Femur (tissue), 1 donor: ENCODE results near the gene MRPL20.
"Not testable (repeated sequence)": the region's sequence is repeated elsewhere in the genome, so short reads cannot be mapped to it uniquely, and the experiment has no call there.

Experiments
- DNase-seq: peaks from one replicate; pipeline ENCODE4 v3.0.0-alpha.2; 2017

Gene MRPL20

DNA sequence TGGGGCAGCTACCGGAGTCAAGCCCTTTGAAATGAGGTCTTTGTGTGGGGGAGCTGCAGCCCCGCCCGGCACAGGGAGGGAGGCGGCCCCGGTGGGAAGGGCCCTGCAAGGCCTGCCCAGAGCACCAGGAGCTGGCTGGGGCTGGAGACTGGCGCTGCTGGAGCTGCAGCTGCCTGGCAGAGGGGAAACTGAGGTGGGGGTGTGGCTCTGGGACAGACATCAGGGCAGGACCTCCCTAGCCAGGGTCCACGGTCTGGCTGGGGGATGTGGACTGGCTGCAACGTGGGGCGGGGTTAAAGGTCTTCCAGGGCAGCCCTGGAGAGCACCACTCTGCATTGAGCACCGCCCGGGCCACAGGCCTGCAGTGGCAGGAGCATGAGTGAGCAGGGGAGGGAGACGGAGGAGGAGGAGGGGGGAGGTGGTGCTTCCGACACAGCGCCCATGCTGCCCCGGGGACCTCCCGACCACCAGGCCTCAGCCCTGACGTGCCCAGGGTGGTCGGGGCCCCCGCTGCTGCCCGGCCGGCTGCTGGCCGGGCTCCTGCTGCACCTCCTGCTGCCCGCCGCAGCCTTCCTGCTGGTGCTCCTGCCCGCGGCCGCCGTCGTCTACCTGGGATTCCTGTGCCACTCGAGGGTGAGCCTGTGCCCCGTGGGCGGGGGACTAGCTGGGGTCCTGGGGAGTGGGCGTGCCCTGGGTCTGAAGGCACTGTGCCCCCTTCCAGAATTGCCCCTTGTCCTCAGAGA, 18.8 kb upstream of the MRPL20 start:
- peak; percentile 25 for DNase-seq

DNA sequence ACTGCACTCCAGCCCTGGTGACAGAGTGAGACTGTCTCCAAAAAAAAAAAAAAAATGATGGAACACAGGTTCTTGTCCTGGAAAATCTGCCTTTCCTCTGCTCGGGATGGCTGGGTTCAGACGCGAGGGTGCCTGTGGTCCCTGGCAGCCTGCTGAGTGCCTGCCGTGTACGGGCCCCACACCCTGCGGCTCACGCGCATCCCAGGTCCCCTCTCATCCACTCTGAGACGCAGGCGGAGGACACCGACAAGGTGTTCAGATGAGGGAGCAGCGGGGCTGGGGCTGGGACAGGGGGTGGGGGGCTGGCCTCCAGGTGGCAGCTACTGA, 18.3 kb upstream of the MRPL20 start:
- DNase-seq = no peak

DNA sequence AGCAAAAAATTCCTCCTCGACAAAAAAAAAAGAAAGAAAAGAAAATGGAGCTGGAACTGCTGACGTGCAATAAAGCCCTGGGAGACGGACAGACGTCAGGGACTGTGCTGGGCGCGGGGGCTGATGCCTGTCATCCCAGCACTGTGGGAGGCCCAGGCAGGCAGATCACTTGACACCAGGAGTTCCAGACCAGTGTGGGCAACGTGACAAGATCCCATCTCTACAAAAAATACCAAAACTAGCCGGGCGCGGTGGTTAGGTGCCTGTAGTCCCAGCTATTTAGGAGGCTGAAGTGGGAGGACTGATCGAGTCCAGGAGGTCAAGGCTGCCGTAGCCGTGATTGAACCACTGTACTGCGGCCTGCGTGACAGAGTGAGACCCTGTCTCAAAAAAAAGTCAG, 17.6 kb upstream of the MRPL20 start:
- no peak for DNase-seq

DNA sequence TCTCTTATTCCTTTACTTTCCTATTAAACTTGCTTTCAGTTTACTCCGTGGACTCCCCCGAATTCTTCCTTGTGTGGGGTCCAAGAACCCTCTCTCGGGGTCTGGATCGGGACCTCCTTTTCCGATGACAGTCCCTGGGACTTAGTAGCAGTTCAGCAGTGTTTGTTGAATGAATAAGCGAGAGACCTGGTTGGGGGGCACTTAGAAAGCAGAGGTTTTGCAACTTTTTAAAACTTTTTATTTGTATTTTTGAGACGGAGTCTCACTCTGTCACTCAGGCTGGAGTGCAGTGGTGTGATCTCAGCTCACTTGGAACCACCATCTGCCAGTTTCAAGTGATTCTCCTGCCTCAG, 16.1 kb upstream of the MRPL20 start:
- DNase-seq = no peak

GRCh38 chr1:1422465-1423244, 15.6 kb upstream of the MRPL20 start:
- DNase-seq = peak; percentile 45

DNA sequence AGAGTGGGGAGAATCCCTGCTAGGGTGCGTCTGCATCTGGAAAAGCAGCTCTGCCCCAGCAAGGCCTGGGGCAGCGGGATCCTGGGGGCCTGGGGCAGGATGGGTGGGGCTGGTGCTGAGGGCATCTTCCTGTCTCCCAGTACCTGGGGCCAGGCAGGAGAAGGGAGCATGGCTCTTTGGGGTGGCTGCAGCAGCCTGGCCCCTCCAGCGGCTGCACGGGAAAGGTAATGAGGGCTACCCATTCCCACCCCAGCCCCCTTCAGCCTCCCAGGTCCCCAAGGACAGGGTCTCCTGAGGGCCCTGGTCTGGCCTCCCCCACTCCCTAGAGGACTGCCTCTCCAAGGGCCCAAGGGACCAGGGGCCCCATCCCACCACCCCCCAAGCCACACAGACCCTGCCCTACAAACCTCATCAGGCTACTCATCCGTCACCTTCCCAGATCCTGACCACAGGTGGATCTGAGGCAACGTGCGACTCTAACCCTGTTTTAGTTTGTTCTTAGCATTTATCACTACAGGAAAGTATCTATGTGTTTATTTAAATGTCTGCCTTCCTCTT, 14.9 kb upstream of the MRPL20 start:
- no peak for DNase-seq

DNA sequence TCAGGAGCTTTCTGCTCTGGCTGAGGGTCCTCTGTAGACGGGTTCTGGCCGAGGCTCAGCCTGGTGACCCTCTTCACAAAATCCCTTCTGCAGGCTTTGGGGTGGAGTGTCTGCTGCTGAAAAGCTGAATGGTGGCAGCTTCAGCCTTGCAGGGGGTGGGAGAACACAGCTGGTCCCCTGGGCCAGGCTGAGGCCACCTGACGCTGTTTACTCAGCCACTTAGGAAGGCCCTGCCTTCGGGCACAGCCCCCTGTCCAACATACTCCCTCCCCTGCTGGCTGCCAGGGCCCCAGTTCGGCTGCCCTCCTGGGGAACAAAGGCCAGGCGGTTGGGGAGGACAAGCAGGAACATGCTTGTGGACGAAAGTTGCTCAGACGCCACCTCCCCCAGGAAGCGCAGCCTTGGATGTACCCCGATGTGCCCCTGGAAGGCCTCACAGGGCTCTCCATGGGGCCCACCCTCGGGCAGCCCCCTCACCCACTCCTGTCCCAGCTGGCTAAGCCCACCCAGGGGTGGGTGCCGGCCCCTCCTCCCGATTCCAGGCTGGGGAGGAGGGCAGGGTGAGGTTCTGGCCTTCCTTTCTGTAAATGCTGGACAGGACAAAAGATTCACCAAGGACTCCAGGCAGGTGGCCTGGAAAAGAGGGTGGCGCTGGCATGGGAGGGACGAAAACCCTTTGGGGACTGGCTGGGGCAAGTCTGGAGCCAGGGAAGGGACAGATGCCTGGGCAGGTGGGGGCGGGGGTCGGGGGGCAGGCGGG, 14.2 kb upstream of the MRPL20 start, which contains the start of gene ANKRD65:
Gene ANKRD65 (minus strand): TSS at position 130 of the 760 bp plus-strand sequence. CDS start 271 bp downstream, outside the sequence.
- DNase-seq = no peak

DNA sequence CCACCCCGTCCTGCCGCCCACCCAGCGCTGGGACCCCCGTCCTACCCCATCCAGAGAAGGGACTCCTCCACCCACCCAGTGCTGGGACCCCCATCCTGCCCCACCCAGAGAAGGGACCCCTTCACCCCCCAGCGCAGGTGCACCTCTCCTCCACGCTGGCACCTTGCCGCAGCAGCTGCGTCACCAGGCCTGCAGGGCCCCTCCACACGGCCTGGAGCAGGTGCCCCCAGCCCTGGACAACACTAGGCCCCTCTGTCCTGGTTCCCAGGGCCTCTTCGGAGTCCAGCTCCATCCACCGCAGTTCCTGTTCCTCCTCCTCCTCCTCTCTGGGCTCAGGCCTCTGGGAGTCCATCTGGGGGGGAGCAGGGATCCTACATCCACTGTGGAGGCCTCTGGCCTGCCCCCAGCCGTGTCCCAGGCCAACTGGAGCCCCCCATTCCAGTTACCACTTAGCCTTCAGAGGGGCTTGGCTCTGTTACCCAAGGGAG, 13.6 kb upstream of the MRPL20 start:
- peak; percentile 28 for DNase-seq

DNA sequence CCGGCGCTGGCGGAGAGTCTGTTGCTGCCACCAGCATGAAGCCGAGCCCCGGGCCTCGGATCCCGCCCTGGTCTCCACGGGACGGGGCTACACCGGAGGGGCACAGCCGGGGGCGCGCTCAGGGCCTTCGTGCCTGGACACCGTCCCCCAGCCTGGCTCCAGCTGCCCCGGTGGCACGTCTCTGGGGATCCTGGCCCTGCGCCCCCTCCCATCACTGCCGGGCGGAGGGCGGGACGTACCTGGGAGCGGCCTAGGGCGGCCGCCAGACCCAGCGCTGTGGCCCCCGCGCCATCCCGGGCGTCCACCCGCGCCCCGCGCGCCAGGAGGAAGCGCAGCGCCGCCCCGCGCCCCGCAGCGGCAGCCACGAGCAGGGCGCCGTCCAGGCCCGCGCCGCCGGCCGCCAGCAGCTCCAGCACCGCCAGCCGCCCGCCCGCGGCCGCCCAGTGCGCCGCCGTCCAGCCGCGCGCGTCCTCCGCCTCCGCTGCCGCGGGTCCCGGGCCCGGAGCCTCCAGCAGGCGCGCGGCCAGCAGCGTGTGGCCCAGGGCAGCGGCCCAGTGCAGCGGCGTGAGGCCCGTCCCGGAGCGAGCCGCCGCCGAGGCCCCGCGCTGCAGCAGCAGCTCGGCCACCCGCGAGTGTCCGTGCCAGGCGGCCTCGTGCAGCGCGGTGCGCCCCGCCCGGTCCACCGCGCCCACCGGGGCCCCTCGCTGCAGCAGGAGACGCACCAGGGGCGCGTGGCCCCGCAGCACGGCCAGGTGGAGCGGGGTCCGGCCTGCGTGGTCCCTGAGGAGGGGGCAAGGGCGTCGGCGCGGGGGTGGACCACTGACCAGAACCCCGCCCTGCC, 12.9 kb upstream of the MRPL20 start:
- peak; percentile 44 for DNase-seq

- no peak for DNase-seq
Measured at GRCh38 chr1:1419363-1419812, 12.3 kb upstream of the MRPL20 start.

DNA sequence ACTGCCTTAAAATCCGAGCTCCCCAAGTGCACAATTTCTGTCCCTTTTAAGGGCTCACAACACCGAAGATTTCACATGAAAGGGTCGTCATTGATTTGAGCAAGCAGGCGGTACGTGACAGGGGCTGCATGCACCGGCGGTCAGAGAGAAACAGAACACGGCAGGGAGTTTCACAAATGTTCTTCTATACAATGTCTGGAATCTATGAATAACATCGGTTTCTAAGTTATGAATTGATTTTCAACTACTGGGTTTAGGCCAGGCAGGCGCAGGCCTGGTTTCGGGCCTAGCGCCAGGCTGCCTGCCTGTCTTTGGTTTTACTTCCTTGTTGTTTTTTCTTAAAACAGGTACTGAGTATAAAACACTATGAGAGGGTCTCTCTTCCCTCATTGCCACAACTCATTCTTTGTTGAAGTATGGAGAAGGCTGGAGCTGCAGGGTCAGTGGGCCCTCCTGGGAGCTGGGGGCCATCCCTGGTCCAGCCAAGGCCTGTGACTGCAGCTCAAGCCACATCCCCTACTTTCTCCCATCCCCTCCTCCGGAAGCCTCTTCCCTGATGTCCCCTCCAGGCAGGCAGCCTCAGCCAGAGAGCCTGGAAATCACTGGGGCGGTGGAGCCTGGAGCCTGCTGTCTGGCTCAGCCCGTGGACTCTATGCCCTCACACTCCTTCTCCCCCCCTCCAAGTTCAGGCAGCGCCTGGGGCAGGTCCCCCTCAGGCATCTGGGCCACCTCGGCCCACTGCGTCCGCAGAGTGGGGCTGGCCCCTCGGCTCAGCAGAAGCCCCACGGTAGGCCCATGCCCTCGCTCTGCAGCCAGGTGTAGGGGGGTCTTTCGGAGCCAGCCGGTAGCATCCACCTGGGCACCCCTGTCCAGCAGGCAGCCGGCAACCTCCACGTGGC, 11.6 kb upstream of the MRPL20 start:
- peak; percentile 11 for DNase-seq

DNA sequence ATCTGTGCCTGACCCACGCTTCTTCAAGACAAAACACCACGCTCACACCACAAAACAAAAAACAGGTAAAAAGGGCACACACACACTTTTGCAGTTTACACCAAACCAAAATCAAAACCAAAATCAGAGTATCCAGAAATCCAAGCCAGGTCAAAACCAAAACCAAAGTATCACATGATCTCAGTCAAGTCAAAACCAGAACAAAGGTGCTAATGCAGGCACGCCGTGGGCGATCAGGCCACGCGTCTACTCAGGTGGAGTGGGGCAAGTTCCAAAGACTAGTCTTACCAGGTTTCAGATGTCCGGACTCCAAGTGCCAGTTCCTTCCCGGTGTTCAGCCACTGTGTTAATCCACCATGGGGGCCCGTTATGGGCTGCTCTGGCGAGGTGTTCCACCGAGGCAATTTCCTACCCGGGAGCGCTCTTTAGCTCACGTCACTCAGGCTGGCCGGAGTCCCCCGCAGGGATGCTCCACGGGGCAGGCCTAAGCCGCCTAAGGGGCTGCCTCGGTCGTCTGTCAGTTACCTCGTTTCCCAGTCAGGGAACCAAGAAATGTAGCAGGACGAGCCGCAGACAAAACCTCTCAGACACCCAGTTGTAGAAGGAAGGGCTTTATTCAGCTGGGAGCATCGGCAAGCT, 10.9 kb upstream of the MRPL20 start:
- DNase-seq = not testable (repeated sequence)

DNA sequence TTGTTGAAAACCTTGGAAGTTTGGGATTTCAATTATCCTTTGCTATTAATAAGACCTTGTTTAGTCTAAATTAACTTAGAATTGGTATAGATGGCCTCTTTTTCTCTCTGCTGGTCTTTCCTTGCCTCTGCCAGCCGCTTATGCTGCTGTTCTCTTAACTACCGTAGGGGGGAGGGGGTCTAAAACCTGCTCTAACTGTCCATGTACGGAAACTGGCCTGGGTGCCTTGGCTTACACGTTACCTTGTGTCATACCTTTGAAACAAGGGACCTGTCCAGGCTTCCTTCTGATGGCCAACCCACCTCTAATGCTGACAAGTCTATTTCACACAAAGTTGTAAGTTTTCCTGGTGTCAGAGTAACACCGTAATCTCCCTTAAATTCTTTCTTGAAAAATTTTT, 10.3 kb upstream of the MRPL20 start:
- not testable (repeated sequence) for DNase-seq

GRCh38 chr1:1415751-1416150, 8.7 kb upstream of the MRPL20 start:
- DNase-seq = no peak

GRCh38 chr1:1412311-1412902, 5.3 kb upstream of the MRPL20 start:
- DNase-seq = not testable (repeated sequence)

DNA sequence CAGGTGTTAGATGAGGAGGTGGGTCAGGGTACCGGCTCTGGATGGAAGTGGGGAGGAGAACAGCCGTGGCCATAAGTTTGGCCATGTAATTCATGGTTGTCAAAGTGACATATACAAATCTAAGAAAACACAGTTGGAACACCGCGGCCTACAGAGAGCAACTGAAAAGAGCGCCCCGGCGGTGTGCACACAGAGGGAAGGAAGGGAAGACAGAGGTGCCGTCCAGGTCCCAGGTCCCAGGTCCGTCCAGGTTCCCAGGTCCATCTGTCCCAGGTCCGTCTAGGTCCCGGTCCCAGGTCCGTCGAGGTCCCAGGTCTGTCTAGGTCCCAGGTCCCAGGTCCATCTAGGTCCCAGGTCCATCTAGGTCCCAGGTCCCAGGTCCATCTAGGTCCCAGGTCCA, 4.5 kb upstream of the MRPL20 start:
- no peak for DNase-seq

- not testable (repeated sequence) for DNase-seq
Measured at GRCh38 chr1:1410238-1410637, 3.1 kb upstream of the MRPL20 start.

DNA sequence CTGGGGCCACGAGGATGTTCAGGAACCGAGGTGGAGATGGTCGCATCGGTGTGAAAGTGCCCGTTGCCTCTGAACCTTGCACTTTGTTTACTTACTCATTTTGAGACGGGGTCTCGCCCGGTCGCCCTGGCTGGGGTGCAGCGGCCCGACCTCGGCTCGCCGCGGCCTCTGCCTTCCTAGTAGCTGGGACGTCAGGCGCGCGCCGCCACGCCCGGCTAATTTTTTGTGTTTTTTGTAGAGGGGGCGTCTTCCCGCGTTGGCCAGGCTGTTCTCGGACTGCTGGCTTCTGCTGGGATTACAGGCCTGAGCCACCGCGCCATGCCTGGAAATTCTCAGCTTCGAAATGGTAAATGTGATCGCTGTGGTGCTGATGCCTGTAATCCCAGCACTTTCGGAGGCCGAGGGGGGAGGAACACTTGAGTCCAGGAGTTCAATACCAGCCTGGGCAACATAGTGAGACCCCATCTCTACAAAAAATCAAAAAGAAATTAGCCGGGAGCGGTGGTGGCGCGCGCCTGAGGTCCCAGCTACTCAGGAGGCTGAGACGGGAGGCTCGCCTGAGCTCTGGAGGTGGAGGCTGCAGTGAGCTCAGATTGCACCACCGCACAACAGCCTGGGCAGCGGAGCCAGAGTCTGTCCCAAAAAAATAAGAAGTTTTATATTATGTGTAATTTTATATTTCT, 684 bp upstream of the MRPL20 start:
- DNase-seq = peak; percentile 32

- peak; percentile 31 for DNase-seq
Measured at GRCh38 chr1:1406101-1406820, 832 bp downstream of the MRPL20 start.
